Body of pancreas (tissue), 4 donors: ENCODE data around the gene GLP2R. TPM values are rescaled to one million over a fixed set of nuclear protein-coding genes. Genes with fewer than 3 reads are reported as not detected.

Source experiments
- ATAC-seq: fragments of 150-250 bp; one replicate; pipeline ENCODE4 v1.9.1; 2016
- DNase-seq, 4 donors: peaks; one replicate each; pipeline ENCODE4 v3.0.0-alpha.2; 2019
- H3K27ac ChIP-seq, 4 donors: fragments of 200-600 bp; sonication (generic); 1 replicate in 3 of 4; 2 replicates in 1 of 4; pipeline versions ENCODE4 v1.5.1 to v1.6.1; 2016 to 2019; ENCODE audit warnings: mild to moderate bottlenecking in 1 of 4, mixed read lengths in 1 of 4, moderate library complexity in 1 of 4
- H3K27me3 ChIP-seq, 2 donors: fragments of 200-600 bp; sonication (generic); one replicate each; pipeline ENCODE4 v1.6.0; 2016; ENCODE audit warnings: mild to moderate bottlenecking in 1 of 2
- H3K36me3 ChIP-seq, 2 donors: fragments of 200-600 bp; sonication (generic); replicated peaks in 1 of 2; 2 replicates each; pipeline ENCODE4 v1.5.1; 2016; ENCODE audit warnings: low read depth in 2 of 2; ENCODE audit not compliant: insufficient read depth in 1 of 2
- H3K4me1 ChIP-seq: fragments of 200-600 bp; sonication (generic); one replicate; pipeline ENCODE4 v1.6.0; 2016
- H3K4me3 ChIP-seq, 2 donors: fragments of 200-600 bp; sonication (generic); 1 replicate in 1 of 2; 2 replicates in 1 of 2; pipeline ENCODE4 v1.5.1; 2016 to 2019
- H3K9me3 ChIP-seq, 3 donors: fragments of 200-600 bp; sonication (generic); 1 replicate in 2 of 3; 2 replicates in 1 of 3; pipeline ENCODE4 v1.5.1; 2016
- POLR2A ChIP-seq, 3 donors: fragments of 450-650 bp; IDR thresholded peaks; one replicate each; pipeline ENCODE4 v1.6.1; 2016; ENCODE audit warnings: antibody characterized with exemption in 3 of 3, mild to moderate bottlenecking in 2 of 3
- WGBS, 2 donors: methylation state at CpG; one replicate each; pipeline ENCODE4 v1.1.5; 2017; 5-methylcytosine and 5-hydroxymethylcytosine counted together
- intact Hi-C: fragments of 100-400 bp; cut with DNase I; formaldehyde crosslinking; loops from one replicate; pipeline ENCODE4 v1.15.1; 2023
- total RNA-seq, 2 donors: library from RNA; depleted of rRNA; stranded (reverse); fragments of >200 nt; gene quantifications; one replicate each; pipeline ENCODE4 v1.1.0, GENCODE V29; 2016
- TF ChIP-seq, protein P1 (sequence below), 7 experiments: fragments of 450-650 bp in 4 of 7; fragments of 200-600 bp in 3 of 7; sonication (generic) in 3 of 7; IDR thresholded peaks; one replicate each; pipeline ENCODE4 v1.5.1; 2016 to 2019; ENCODE audit warnings: antibody characterized with exemption in 7 of 7

GLP2R gene
- total RNA-seq, 2 donors from 2014 or later, result 4.6 to 4.7 TPM

DNA sequence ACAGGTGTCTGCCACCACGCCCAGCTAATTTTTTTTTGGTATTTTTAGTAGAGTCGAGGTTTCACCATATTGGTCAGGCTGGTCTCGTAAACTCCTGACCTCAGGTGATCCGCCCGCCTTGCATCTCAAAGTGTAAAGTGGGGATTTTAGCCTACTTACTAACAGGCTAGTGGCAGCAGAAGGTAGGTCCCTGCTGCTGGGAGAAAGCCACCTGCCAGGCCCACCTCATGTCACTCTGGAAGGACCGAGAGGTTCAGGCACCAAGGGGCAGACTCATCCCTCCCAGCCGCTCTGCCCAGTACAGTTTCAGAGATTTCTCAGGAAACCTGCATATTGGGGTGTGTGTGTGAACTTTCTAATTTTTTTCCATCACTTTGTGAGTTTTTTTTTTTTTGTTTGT, 81.4 kb downstream of the GLP2R start:
- Histone ChIP-seq H3K36me3 (no peaks in the 10 kb centered on the region), H3K4me3 (no peak overlapping the region), H3K27ac (no peak overlapping the region), H3K9me3 (no peaks in the 10 kb centered on the region), H3K27me3 (no peaks in the 10 kb centered on the region), H3K4me1 (no peaks in the 10 kb centered on the region)
- ATAC-seq (no peak), DNase-seq (no peak)
- no peak for TF ChIP-seq POLR2A (IDR thresholded peaks at IDR 0.05)
- 66% methylated on average over 5 to 7 of the region's 7 CpGs for WGBS, 2 donors
- intact Hi-C loops, result no loop called here

DNA sequence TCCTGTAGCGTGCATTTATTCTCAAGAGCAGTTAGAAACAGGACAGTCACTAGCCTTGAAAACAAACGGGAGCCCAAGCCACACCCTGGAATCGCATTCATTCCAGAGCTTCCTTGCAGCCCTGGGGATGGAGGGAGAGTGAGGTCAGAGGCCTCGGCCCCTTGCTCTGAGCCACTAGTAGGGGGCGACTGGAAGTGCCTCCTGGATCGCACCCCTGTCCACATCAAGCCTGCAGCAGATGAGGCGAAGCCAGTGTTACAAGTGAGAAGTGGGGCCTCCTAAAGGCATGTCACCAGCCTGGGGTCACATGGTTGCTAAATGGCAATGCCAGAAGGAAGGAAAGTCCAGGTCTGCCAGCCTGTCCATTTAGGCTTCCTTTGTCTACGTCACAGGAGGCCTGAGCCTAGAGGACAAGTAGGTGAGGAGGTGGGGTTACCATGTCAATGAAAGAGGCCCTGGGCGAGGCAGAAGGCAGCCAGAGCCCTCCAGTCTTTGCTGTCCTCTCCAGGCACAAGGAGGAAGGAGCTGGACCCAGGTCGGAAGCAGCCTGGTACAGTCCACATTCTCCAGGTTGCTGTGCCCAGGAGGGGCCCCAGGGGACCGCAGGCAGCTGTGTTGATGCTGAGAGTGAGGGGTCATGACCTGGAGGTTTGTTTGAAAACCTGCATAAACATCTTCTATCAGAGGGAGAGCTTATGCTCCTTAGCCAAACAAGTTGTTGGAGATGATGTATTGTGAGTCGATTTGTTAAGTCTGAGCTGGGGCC, 82.3 kb downstream of the GLP2R start:
- ATAC-seq (no peak), DNase-seq (no peak)
- no peak overlapping the region for H3K27ac ChIP-seq
- no peaks in the 10 kb centered on the region for H3K4me1 ChIP-seq
- no peak overlapping the region for H3K4me3 ChIP-seq
- no peaks in the 10 kb centered on the region for H3K27me3 ChIP-seq
- WGBS, 2 donors, result 21 to 24% methylated on average over 4 to 12 of the region's 12 CpGs
- no peaks in the 10 kb centered on the region for H3K9me3 ChIP-seq
- TF ChIP-seq POLR2A (IDR thresholded peaks at IDR 0.05), result no peak
- TF ChIP-seq, protein P1, sequence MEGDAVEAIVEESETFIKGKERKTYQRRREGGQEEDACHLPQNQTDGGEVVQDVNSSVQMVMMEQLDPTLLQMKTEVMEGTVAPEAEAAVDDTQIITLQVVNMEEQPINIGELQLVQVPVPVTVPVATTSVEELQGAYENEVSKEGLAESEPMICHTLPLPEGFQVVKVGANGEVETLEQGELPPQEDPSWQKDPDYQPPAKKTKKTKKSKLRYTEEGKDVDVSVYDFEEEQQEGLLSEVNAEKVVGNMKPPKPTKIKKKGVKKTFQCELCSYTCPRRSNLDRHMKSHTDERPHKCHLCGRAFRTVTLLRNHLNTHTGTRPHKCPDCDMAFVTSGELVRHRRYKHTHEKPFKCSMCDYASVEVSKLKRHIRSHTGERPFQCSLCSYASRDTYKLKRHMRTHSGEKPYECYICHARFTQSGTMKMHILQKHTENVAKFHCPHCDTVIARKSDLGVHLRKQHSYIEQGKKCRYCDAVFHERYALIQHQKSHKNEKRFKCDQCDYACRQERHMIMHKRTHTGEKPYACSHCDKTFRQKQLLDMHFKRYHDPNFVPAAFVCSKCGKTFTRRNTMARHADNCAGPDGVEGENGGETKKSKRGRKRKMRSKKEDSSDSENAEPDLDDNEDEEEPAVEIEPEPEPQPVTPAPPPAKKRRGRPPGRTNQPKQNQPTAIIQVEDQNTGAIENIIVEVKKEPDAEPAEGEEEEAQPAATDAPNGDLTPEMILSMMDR (IDR thresholded peaks at IDR 0.05), result no peak
- intact Hi-C loops, result no loop called here
- H3K36me3 ChIP-seq, result no peaks in the 10 kb centered on the region

DNA sequence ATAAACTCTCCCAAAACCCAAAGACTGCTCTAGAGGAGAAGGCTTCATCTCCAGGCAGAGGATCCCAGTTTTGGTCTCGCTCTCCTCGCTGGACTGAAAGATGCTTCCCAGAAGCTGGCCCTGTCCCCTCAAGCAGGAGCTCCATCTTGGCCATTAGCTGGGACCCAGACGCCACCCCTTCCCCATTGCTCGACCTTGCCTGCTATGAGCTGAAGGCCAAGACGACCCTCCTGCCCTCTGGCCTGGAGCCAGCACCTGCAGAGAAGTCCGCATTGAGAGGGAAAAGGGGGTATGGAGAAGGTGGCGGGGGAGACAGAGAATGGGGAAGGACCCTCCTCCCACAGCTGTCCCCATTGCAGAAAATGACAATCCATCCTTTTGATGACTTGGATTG, 82.9 kb downstream of the GLP2R start:
- DNase-seq (no peak), ATAC-seq (no peak)
- intact Hi-C loops, result no loop called here
- Histone ChIP-seq H3K36me3 (no peaks in the 10 kb centered on the region), H3K4me3 (no peak overlapping the region), H3K27ac (no peak overlapping the region), H3K27me3 (no peaks in the 10 kb centered on the region), H3K9me3 (no peaks in the 10 kb centered on the region), H3K4me1 (no peaks in the 10 kb centered on the region)
- WGBS, 2 donors, result 46 to 73% methylated on average over 2 to 7 of the region's 7 CpGs
- no peak for TF ChIP-seq POLR2A (IDR thresholded peaks at IDR 0.05)
- TF ChIP-seq, protein P1 (IDR thresholded peaks at IDR 0.05), result no peak

DNA sequence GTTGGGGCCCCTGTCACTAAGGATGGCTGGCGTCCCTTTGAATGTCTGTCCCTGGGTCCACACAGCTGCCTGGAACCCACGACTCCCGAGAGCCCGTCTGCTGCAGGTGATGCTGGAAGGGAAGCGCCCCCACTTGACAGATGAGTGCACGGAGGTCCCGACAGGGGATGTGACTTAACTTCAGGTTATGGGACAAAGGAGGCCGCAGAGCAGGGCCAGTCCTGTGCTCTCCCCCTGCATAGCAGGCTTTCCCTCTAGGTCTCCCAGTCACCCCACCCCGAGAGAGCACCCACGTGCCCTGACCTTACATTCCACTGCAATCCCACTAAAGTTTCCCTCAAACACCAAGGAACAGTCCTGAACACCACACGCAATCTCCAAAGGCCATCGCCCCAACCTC, 85.4 kb downstream of the GLP2R start:
- ATAC-seq (no peak), DNase-seq (no peak)
- WGBS, 2 donors, result 50 to 68% methylated on average over 7 to 12 of the region's 12 CpGs
- no peaks in the 10 kb centered on the region for H3K36me3 ChIP-seq
- H3K9me3 ChIP-seq, result no peaks in the 10 kb centered on the region
- intact Hi-C loops, result no loop called here
- no peaks in the 10 kb centered on the region for H3K4me1 ChIP-seq
- no peaks in the 10 kb centered on the region for H3K27me3 ChIP-seq
- H3K27ac ChIP-seq, result no peak overlapping the region
- H3K4me3 ChIP-seq, result no peak overlapping the region
- no peak for TF ChIP-seq POLR2A (IDR thresholded peaks at IDR 0.05)
- TF ChIP-seq, protein P1 (IDR thresholded peaks at IDR 0.05), result no peak

DNA sequence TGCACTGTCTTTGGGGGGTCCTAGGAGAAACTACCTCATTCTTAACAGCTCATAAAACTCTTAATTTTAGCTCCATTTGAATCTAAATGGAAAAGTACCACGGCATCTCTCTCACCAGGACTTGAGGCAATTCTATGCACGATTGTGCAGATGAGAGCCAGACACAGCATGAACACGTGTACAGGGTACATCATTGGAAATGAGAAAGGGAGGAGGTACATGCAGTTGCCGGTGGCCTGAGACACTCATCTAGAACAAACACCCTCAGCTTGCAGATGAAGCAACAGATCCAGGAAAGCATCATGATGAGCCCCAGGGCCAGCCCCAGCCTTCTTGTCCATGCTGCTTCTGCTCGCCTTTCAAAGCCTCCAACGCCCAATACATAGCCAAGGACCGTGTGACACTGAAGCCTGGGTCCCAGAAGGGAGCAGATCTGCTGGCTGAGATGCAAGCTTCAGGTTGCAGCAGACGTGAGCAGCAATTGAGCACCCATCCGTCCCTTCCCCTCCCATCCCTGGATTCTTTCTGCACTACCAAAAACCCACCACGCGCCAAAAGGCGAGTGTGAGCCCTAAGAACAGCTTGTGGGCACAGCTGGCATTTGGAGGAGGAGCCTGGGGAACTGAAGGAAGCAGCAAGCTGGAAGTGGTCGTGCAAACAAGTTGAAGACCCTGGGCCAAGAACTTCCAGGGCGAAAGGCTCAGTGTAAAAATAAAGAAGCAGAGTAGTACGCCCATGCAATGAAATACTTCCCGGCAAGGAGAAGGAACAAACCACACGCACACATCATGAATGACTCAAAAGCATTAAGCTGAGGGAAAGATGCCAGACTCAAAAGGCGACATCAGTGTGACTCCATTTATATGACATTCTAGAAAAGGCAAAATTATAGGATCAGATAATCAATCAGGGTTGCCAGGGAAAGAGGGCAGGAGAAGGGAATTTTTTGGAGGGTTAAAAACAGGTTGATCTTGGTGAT, 86.7 kb downstream of the GLP2R start:
- ATAC-seq (no peak), DNase-seq (no peak)
- no peaks in the 10 kb centered on the region for H3K4me1 ChIP-seq
- WGBS, 2 donors, result 55 to 59% methylated on average over 16 to 18 of the region's 18 CpGs
- no peak overlapping the region for H3K4me3 ChIP-seq
- no peaks in the 10 kb centered on the region for H3K36me3 ChIP-seq
- H3K9me3 ChIP-seq, result no peaks in the 10 kb centered on the region
- intact Hi-C loops, result no loop called here
- H3K27ac ChIP-seq, result no peak overlapping the region
- no peak for TF ChIP-seq POLR2A (IDR thresholded peaks at IDR 0.05)
- TF ChIP-seq, protein P1 (IDR thresholded peaks at IDR 0.05), result no peak
- H3K27me3 ChIP-seq, result no peaks in the 10 kb centered on the region
